HepG2 (cell line): ENCODE measurements around the gene SGCE. TPM values are rescaled to one million over a fixed set of nuclear protein-coding genes. Genes with fewer than 3 reads are reported as not detected.

Experiments
- AFF4 ChIP-seq: sonication (generic); formaldehyde crosslinking; IDR thresholded peaks from 2 replicates; pipeline ENCODE4 v1.4.0; 2020; ENCODE audit warnings: missing genetic modification reagents
- AGO2 ChIP-seq: fragments of 200-400 bp; formaldehyde crosslinking; optimal IDR thresholded peaks from 2 replicates; pipeline ENCODE3; 2017; ENCODE audit warnings: mild to moderate bottlenecking, low read depth, low read length, moderate library complexity
- SMAD3 ChIP-seq: sonication (generic); formaldehyde crosslinking; IDR thresholded peaks from 2 replicates; pipeline ENCODE4 v1.4.0; 2020; ENCODE audit warnings: missing genetic modification reagents
- SNAI1 ChIP-seq: sonication (generic); formaldehyde crosslinking; IDR thresholded peaks from 2 replicates; pipeline ENCODE4 v1.5.0; 2020; ENCODE audit warnings: mild to moderate bottlenecking, missing genetic modification reagents, borderline replicate concordance
- SOX6 ChIP-seq, 2 experiments: fragments of 450-650 bp in 1 of 2; sonication (generic) in 1 of 2; formaldehyde crosslinking in 1 of 2; IDR thresholded peaks; 2 replicates each; pipeline versions ENCODE4 v1.4.0 to v1.6.1; 2017 to 2020; ENCODE audit warnings: antibody characterized with exemption in 1 of 2, mild to moderate bottlenecking in 1 of 2, missing genetic modification reagents in 1 of 2
- SRSF1 ChIP-seq: fragments of 200-400 bp; formaldehyde crosslinking; optimal IDR thresholded peaks from 2 replicates; pipeline ENCODE3; 2017; ENCODE audit warnings: mild to moderate bottlenecking, low read depth, low read length, moderate library complexity
- TSC22D2 ChIP-seq: sonication (generic); formaldehyde crosslinking; IDR thresholded peaks from 2 replicates; pipeline ENCODE4 v1.5.1; 2020; ENCODE audit warnings: missing genetic modification reagents, mild to moderate bottlenecking, borderline replicate concordance
- ZNF326 ChIP-seq: sonication (generic); formaldehyde crosslinking; IDR thresholded peaks from 2 replicates; pipeline ENCODE4 v1.4.0; 2020; ENCODE audit warnings: missing genetic modification reagents, borderline replicate concordance
- ZNF670 ChIP-seq: sonication (generic); formaldehyde crosslinking; IDR thresholded peaks from 2 replicates; pipeline ENCODE4 v1.8.0; 2022; ENCODE audit warnings: mild to moderate bottlenecking, missing genetic modification reagents, borderline replicate concordance
- ZNF883 ChIP-seq: sonication (generic); formaldehyde crosslinking; IDR thresholded peaks from 2 replicates; pipeline ENCODE4 v1.5.1; 2020; ENCODE audit warnings: mild to moderate bottlenecking, missing genetic modification reagents; ENCODE audit errors: not compliant biosample characterization
- polyA plus RNA-seq, 8 experiments: library from polyadenylated mRNA; depleted of rRNA in 3 of 8; stranded (reverse) in 7 of 8; unstranded in 1 of 8; fragments of >200 nt; fragmentation: Illumina TruSeq in 4 of 8; extraction: Trizol in 4 of 8; gene quantifications; 2 replicates each; pipeline versions ENCODE4 v1.2.1 to v1.2.3, GENCODE V29; 2011 to 2016; ENCODE audit warnings: low read depth in 4 of 8, missing spikeins in 1 of 8, mixed read lengths in 1 of 8; ENCODE audit not compliant: insufficient read depth in 1 of 8
- total RNA-seq, 5 experiments: library from RNA; depleted of rRNA; stranded (reverse); fragments of >200 nt; fragmentation: Illumina TruSeq; extraction: Trizol; gene quantifications; 2 replicates each; pipeline ENCODE4 v1.2.3, GENCODE V29; 2016; ENCODE audit warnings: low read depth in 1 of 5
- TF ChIP-seq, protein P1 (sequence below): sonication (generic); formaldehyde crosslinking; IDR thresholded peaks from 2 replicates; pipeline ENCODE4 v1.4.0; 2020; ENCODE audit warnings: mild to moderate bottlenecking, missing genetic modification reagents
- TF ChIP-seq, protein P2 (sequence below): sonication (generic); formaldehyde crosslinking; IDR thresholded peaks from 2 replicates; pipeline ENCODE4 v1.5.0; 2020; ENCODE audit warnings: missing genetic modification reagents, mild to moderate bottlenecking, borderline replicate concordance
- TF ChIP-seq, protein P3 (sequence below): sonication (generic); formaldehyde crosslinking; IDR thresholded peaks from 2 replicates; pipeline ENCODE4 v1.4.0; 2020; ENCODE audit warnings: missing genetic modification reagents, mild to moderate bottlenecking, borderline replicate concordance

SGCE gene
- total and polyA plus RNA-seq, 2 of the 13 experiments (the other 11 are each of a cell fraction or from before 2014, with no cell fraction given): 52.3 to 71.1 TPM

DNA sequence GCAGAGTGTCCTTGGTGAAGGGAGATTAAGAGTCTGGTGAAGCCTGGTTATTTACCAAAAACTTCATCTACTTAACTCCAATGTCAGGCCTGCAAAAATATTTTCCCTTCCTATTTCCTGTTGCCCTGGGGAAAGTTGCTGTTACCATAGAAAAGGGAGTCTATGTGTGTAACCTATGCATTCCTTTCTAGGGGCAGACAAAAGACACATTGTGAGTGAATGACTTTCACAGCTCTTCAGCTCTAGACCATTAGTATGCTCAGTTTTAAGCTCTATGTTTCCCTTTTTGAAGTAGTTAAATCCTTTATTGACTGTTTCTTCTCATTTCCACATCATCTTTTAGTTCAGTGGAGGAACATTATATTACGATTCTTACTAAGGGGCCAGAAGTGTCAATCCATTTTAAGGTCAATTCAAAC is 45.6 kb upstream of the SGCE start (continued):
- TF ChIP-seq, protein P1, sequence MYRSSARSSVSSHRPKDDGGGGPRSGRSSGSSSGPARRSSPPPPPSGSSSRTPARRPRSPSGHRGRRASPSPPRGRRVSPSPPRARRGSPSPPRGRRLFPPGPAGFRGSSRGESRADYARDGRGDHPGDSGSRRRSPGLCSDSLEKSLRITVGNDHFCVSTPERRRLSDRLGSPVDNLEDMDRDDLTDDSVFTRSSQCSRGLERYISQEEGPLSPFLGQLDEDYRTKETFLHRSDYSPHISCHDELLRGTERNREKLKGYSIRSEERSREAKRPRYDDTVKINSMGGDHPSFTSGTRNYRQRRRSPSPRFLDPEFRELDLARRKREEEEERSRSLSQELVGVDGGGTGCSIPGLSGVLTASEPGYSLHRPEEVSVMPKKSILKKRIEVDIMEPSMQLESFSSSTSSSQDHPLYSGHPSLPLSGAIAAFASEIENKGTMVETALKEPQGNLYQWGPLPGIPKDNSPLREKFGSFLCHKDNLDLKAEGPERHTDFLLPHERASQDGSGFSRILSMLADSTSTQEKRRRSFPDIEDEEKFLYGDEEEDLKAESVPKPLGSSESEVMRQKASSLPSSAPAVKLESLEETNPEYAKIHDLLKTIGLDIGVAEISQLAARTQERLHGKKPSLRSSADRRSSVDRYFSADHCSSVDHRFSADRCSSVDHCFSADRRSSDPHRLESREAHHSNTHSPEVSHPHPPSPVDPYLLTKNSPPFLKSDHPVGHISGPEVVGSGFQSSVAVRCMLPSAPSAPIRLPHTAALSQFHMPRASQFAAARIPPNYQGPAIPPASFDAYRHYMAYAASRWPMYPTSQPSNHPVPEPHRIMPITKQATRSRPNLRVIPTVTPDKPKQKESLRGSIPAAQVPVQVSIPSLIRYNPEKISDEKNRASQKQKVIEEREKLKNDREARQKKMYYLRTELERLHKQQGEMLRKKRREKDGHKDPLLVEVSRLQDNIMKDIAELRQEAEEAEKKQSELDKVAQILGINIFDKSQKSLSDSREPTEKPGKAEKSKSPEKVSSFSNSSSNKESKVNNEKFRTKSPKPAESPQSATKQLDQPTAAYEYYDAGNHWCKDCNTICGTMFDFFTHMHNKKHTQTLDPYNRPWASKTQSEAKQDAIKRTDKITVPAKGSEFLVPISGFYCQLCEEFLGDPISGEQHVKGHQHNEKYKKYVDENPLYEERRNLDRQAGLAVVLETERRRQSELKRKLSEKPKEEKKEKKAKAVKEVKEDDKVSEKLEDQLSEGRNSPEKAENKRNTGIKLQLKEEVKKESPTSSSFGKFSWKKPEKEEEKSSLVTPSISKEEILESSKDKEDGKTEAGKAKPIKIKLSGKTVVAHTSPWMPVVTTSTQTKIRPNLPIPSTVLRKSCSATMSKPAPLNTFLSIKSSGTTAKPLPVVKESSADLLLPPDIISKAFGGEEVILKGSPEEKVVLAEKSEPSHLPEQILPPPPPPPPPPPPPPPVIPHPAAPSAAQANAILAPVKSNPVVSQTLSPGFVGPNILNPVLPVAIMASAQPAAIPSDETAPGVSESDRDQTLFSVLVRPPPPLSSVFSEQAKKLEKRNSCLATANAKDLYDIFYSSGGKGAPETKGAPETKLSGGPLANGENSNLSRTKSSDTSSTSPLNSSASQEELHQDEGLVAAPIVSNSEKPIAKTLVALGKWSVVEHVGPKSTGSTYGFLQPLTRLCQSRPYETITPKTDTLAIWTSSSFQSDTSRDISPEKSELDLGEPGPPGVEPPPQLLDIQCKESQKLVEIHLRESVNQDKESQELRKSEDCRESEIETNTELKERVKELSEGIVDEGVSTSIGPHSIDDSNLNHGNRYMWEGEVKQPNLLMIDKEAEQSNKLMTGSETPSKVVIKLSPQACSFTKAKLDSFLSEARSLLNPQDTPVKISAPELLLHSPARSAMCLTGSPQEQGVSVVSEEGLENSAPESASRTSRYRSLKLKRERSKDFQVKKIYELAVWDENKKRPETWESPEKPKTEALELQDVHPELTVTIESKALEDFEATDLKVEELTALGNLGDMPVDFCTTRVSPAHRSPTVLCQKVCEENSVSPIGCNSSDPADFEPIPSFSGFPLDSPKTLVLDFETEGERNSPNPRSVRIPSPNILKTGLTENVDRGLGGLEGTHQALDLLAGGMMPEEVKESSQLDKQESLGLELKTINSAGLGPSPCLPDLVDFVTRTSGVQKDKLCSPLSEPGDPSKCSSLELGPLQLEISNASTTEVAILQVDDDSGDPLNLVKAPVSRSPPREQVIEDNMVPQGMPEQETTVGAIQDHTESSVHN: no peak
- TF ChIP-seq, protein P2, sequence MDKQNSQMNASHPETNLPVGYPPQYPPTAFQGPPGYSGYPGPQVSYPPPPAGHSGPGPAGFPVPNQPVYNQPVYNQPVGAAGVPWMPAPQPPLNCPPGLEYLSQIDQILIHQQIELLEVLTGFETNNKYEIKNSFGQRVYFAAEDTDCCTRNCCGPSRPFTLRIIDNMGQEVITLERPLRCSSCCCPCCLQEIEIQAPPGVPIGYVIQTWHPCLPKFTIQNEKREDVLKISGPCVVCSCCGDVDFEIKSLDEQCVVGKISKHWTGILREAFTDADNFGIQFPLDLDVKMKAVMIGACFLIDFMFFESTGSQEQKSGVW (CRISPR knock-in tag): no peak
- TF ChIP-seq ZNF883 (no peak), SOX6 (IDR thresholded peaks at IDR 0.05) (no peak), SOX6 (CRISPR knock-in tag; IDR thresholded peaks at IDR 0.05) (peak; percentile 90), AGO2 (no peak), TSC22D2 (CRISPR knock-in tag) (no peak), SRSF1 (no peak), SNAI1 (CRISPR knock-in tag) (no peak), AFF4 (CRISPR knock-in tag) (no peak), ZNF670 (CRISPR knock-in tag) (no peak), SMAD3 (CRISPR knock-in tag) (0 out of 2 replicates have a peak, but pooled peaks have one; percentile 30), ZNF326 (CRISPR knock-in tag) (no peak)
- TF ChIP-seq, protein P3, sequence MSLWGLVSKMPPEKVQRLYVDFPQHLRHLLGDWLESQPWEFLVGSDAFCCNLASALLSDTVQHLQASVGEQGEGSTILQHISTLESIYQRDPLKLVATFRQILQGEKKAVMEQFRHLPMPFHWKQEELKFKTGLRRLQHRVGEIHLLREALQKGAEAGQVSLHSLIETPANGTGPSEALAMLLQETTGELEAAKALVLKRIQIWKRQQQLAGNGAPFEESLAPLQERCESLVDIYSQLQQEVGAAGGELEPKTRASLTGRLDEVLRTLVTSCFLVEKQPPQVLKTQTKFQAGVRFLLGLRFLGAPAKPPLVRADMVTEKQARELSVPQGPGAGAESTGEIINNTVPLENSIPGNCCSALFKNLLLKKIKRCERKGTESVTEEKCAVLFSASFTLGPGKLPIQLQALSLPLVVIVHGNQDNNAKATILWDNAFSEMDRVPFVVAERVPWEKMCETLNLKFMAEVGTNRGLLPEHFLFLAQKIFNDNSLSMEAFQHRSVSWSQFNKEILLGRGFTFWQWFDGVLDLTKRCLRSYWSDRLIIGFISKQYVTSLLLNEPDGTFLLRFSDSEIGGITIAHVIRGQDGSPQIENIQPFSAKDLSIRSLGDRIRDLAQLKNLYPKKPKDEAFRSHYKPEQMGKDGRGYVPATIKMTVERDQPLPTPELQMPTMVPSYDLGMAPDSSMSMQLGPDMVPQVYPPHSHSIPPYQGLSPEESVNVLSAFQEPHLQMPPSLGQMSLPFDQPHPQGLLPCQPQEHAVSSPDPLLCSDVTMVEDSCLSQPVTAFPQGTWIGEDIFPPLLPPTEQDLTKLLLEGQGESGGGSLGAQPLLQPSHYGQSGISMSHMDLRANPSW: peak; percentile 76; the same call in 1 of the 2 replicates
